HepG2 (cell line): ENCODE results near the gene CNKSR3. TPM values are rescaled to one million over a fixed set of nuclear protein-coding genes. Genes with fewer than 3 reads are reported as not detected.

Experiments used
- CBFB ChIP-seq: sonication (generic); formaldehyde crosslinking; IDR thresholded peaks from 2 replicates; pipeline ENCODE4 v1.4.0; 2020; ENCODE audit warnings: missing genetic modification reagents
- CREB1 ChIP-seq, 2 experiments: fragments of 450-650 bp in 1 of 2; IDR thresholded peaks; 2 replicates each; pipeline ENCODE4 v1.6.1; 2016 to 2017; ENCODE audit warnings: control low read depth in 1 of 2, mild to moderate bottlenecking in 1 of 2, missing compliant biosample characterization in 1 of 2, missing genetic modification characterization in 1 of 2
- JUNB ChIP-seq: sonication (generic); formaldehyde crosslinking; IDR thresholded peaks from 2 replicates; pipeline ENCODE4 v1.8.0; 2022; ENCODE audit warnings: missing genetic modification reagents, mild to moderate bottlenecking, borderline replicate concordance
- SAP130 ChIP-seq: IDR thresholded peaks from 2 replicates; pipeline ENCODE4 v1.6.1; 2016; ENCODE audit warnings: low read depth
- SOX13 ChIP-seq, 3 experiments: fragments of 450-650 bp in 1 of 3; sonication (generic) in 1 of 3; formaldehyde crosslinking in 1 of 3; IDR thresholded peaks in 2 of 3; conservative IDR thresholded peaks in 1 of 3; 2 replicates each; pipeline versions ENCODE4 v1.5.0 to v1.6.1; 2016 to 2020; ENCODE audit warnings: antibody characterized with exemption in 1 of 3, mild to moderate bottlenecking in 1 of 3, missing compliant biosample characterization in 1 of 3, missing genetic modification reagents in 1 of 3, moderate library complexity in 1 of 3
- polyA plus RNA-seq, 8 experiments: library from polyadenylated mRNA; depleted of rRNA in 3 of 8; stranded (reverse) in 7 of 8; unstranded in 1 of 8; fragments of >200 nt; fragmentation: Illumina TruSeq in 4 of 8; extraction: Trizol in 4 of 8; gene quantifications; 2 replicates each; pipeline versions ENCODE4 v1.2.1 to v1.2.3, GENCODE V29; 2011 to 2016; ENCODE audit warnings: low read depth in 4 of 8, missing spikeins in 1 of 8, mixed read lengths in 1 of 8; ENCODE audit not compliant: insufficient read depth in 1 of 8
- total RNA-seq, 5 experiments: library from RNA; depleted of rRNA; stranded (reverse); fragments of >200 nt; fragmentation: Illumina TruSeq; extraction: Trizol; gene quantifications; 2 replicates each; pipeline ENCODE4 v1.2.3, GENCODE V29; 2016; ENCODE audit warnings: low read depth in 1 of 5
- TF ChIP-seq, protein P1 (sequence below): sonication (generic); formaldehyde crosslinking; IDR thresholded peaks from 2 replicates; pipeline ENCODE4 v1.5.0; 2020; ENCODE audit warnings: mild to moderate bottlenecking, low read depth, missing genetic modification reagents, borderline replicate concordance
- TF ChIP-seq, protein P2 (sequence below): IDR thresholded peaks from 2 replicates; pipeline ENCODE4 v1.6.1; 2016
- TF ChIP-seq, protein P3 (sequence below): sonication (generic); formaldehyde crosslinking; IDR thresholded peaks from 2 replicates; pipeline ENCODE4; 2020; ENCODE audit warnings: missing genetic modification reagents, mild to moderate bottlenecking, borderline replicate concordance

Gene CNKSR3
- total and polyA plus RNA-seq, 2 of the 13 experiments (the other 11 are each of a cell fraction or from before 2014, with no cell fraction given) = 9.2 to 38.6 TPM

DNA sequence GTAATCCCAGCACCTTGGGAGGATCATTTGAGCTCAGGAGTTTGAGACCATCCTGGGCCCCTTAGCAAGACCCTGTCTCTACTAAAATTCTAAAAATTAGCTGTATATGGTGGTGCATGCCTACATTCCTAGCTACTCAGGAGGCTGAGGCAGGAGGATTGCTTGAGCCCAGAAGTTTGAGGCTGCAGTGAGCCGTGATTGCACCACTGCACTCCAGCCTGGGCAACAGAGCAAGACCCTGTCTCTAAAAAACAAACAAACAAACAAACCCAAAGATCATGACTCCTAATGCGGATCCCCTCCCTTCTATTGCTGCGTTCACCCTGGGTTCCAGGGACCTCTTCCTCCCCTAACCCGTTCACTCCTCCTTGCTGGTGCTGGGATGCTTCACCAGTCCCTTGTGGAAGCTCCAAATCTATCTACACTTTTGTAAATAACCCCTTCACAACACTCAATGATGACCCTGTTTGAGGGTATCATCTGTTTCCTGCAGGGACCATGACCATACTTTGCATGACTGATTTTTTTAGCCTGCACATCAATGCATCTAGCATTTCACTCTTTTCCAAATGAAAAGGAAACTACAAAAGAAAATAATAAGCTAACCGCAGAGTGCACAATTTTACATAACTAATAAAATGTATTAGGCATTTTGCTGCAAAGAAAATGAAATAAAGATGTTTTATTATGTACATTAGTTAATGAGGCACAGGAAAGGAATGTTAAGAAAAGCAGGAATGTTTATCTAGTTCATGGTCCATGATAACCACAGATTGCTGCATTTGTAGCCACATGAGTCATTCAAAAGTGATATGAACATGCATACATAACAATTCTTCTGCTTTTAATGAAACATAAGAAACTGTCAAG, 123.4 kb downstream of the CNKSR3 start (continued):
- TF ChIP-seq, protein P1, sequence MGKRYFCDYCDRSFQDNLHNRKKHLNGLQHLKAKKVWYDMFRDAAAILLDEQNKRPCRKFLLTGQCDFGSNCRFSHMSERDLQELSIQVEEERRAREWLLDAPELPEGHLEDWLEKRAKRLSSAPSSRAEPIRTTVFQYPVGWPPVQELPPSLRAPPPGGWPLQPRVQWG (CRISPR knock-in tag) = no peak
- TF ChIP-seq, protein P2, sequence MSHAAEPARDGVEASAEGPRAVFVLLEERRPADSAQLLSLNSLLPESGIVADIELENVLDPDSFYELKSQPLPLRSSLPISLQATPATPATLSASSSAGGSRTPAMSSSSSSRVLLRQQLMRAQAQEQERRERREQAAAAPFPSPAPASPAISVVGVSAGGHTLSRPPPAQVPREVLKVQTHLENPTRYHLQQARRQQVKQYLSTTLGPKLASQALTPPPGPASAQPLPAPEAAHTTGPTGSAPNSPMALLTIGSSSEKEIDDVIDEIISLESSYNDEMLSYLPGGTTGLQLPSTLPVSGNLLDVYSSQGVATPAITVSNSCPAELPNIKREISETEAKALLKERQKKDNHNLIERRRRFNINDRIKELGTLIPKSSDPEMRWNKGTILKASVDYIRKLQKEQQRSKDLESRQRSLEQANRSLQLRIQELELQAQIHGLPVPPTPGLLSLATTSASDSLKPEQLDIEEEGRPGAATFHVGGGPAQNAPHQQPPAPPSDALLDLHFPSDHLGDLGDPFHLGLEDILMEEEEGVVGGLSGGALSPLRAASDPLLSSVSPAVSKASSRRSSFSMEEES (CRISPR knock-in tag) = 0 out of 2 replicates have a peak, but pooled peaks have one; percentile 22
- TF ChIP-seq SOX13 (IDR thresholded peaks at IDR 0.05) (no peak), SOX13 (CRISPR knock-in tag; conservative IDR thresholded peaks at IDR 0.05 in 1 of 2, IDR thresholded peaks at IDR 0.05 in 1 of 2) (peak in 1 of 2 experiments; percentile 32; a peak in 1 of 4 replicates), JUNB (peak; percentile 15; the same call in 1 of the 2 replicates), SAP130 (CRISPR knock-in tag) (peak; percentile 55), CREB1 (IDR thresholded peaks at IDR 0.05) (no peak), CREB1 (CRISPR knock-in tag; IDR thresholded peaks at IDR 0.05) (peak; percentile 30; the same call in 1 of the 2 replicates), CBFB (CRISPR knock-in tag) (no peak)
- TF ChIP-seq, protein P3, sequence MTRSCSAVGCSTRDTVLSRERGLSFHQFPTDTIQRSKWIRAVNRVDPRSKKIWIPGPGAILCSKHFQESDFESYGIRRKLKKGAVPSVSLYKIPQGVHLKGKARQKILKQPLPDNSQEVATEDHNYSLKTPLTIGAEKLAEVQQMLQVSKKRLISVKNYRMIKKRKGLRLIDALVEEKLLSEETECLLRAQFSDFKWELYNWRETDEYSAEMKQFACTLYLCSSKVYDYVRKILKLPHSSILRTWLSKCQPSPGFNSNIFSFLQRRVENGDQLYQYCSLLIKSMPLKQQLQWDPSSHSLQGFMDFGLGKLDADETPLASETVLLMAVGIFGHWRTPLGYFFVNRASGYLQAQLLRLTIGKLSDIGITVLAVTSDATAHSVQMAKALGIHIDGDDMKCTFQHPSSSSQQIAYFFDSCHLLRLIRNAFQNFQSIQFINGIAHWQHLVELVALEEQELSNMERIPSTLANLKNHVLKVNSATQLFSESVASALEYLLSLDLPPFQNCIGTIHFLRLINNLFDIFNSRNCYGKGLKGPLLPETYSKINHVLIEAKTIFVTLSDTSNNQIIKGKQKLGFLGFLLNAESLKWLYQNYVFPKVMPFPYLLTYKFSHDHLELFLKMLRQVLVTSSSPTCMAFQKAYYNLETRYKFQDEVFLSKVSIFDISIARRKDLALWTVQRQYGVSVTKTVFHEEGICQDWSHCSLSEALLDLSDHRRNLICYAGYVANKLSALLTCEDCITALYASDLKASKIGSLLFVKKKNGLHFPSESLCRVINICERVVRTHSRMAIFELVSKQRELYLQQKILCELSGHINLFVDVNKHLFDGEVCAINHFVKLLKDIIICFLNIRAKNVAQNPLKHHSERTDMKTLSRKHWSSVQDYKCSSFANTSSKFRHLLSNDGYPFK (CRISPR knock-in tag) = no peak
